Calu3 (cell line): ENCODE data around the gene RERGL. TPM values are rescaled to one million over a fixed set of nuclear protein-coding genes. Genes with fewer than 3 reads are reported as not detected.

Source experiments
- total RNA-seq: library from RNA; stranded (reverse); gene quantifications from 2 replicates; pipeline ENCODE4 v1.2.3, GENCODE V29; 2022

The RERGL gene
- total RNA-seq, 1 experiment from 2014 or later = 9.2 TPM

Other genes with a start within 250 kb of the RERGL start
- 24.0 and 24.3 TPM in 2 replicates for gene PIK3C2G, start 171.3 kb upstream of the RERGL start, total RNA-seq